K562 (cell line): ENCODE data around the gene SAE1. TPM values are rescaled to one million over a fixed set of nuclear protein-coding genes. Genes with fewer than 3 reads are reported as not detected.

Experiments
- ATF3 ChIP-seq, 2 experiments: fragments of 450-650 bp in 1 of 2; sonication (generic) in 1 of 2; formaldehyde crosslinking in 1 of 2; IDR thresholded peaks in 1 of 2; conservative IDR thresholded peaks in 1 of 2; 2 replicates each; pipeline versions ENCODE4 v1.6.1 to v1.8.1; 2016 to 2023; ENCODE audit warnings: mild to moderate bottlenecking in 2 of 2, moderate library complexity in 2 of 2, inconsistent platforms in 1 of 2, missing genetic modification reagents in 1 of 2
- DACH1 ChIP-seq: fragments of 450-650 bp; IDR thresholded peaks from 2 replicates; pipeline ENCODE4 v1.6.1; 2018; ENCODE audit not compliant: partially characterized antibody
- DIDO1 ChIP-seq: fragments of 450-650 bp; IDR thresholded peaks from 2 replicates; pipeline ENCODE4 v1.6.1; 2016; ENCODE audit warnings: low read depth, missing biosample characterization, missing genetic modification characterization
- FOXJ2 ChIP-seq: fragments of 200-800 bp; sonication (Bioruptor generic); IDR thresholded peaks from 2 replicates; pipeline ENCODE4 v1.6.1; 2016; ENCODE audit warnings: missing genetic modification characterization, missing compliant biosample characterization
- FOXK2 ChIP-seq, 2 experiments: fragments of 450-650 bp; IDR thresholded peaks in 1 of 2; conservative IDR thresholded peaks in 1 of 2; 2 replicates each; pipeline ENCODE4 v1.6.1; 2016; ENCODE audit warnings: low read depth in 2 of 2, mild to moderate bottlenecking in 1 of 2
- FUS ChIP-seq: fragments of 200-400 bp; formaldehyde crosslinking; optimal IDR thresholded peaks from 2 replicates; pipeline ENCODE3; 2017; ENCODE audit warnings: low read depth, low read length
- HDAC8 ChIP-seq: fragments of 450-650 bp; IDR thresholded peaks from 2 replicates; pipeline ENCODE4 v1.6.1; 2016; ENCODE audit warnings: mild to moderate bottlenecking, missing genetic modification characterization, moderate library complexity, missing compliant biosample characterization
- KHSRP ChIP-seq: fragments of 450-650 bp; IDR thresholded peaks from 2 replicates; pipeline ENCODE4 v1.6.1; 2017
- LCOR ChIP-seq: sonication (generic); formaldehyde crosslinking; IDR thresholded peaks from 2 replicates; pipeline ENCODE4 v1.8.0; 2022; ENCODE audit warnings: mild to moderate bottlenecking, missing genetic modification reagents
- MNT ChIP-seq, 2 experiments: fragments of 450-650 bp; conservative IDR thresholded peaks; 2 replicates each; pipeline ENCODE4 v1.6.1; 2017; ENCODE audit warnings: mild to moderate bottlenecking in 2 of 2, moderate library complexity in 2 of 2
- NR2F6 ChIP-seq: fragments of 450-650 bp; formaldehyde crosslinking; IDR thresholded peaks from 2 replicates; pipeline ENCODE4 v1.4.0; 2020; ENCODE audit warnings: mild to moderate bottlenecking
- PHB ChIP-seq: fragments of 250-450 bp; sonication (Bioruptor Pico); IDR thresholded peaks from 2 replicates; pipeline ENCODE4 v1.5.0; 2021
- RERE ChIP-seq: sonication (generic); formaldehyde crosslinking; IDR thresholded peaks from 2 replicates; pipeline ENCODE4 v1.8.0; 2023; ENCODE audit warnings: missing genetic modification reagents, mild to moderate bottlenecking, borderline replicate concordance
- RFX1 ChIP-seq: fragments of 450-650 bp; IDR thresholded peaks from 2 replicates; pipeline ENCODE4 v1.6.1; 2016; ENCODE audit warnings: mild to moderate bottlenecking, moderate library complexity
- THRB ChIP-seq: fragments of 450-650 bp; formaldehyde crosslinking; conservative IDR thresholded peaks from 2 replicates; pipeline ENCODE4 v1.4.0; 2022; ENCODE audit warnings: mild to moderate bottlenecking, missing genetic modification characterization
- ZNF41 ChIP-seq: fragments of 250-450 bp; sonication (Bioruptor Pico); conservative IDR thresholded peaks from 2 replicates; pipeline ENCODE4 v1.4.0; 2020; ENCODE audit warnings: mild to moderate bottlenecking
- ZNF780A ChIP-seq: fragments of 250-450 bp; sonication (Bioruptor Pico); IDR thresholded peaks from 2 replicates; pipeline ENCODE4 v1.5.0; 2021; ENCODE audit warnings: mild to moderate bottlenecking
- ZZZ3 ChIP-seq: fragments of 450-650 bp; IDR thresholded peaks from 2 replicates; pipeline ENCODE4 v1.6.1; 2016; ENCODE audit warnings: antibody characterized with exemption, mild to moderate bottlenecking, moderate library complexity
- polyA plus RNA-seq, 8 experiments: library from polyadenylated mRNA; depleted of rRNA in 4 of 8; stranded (reverse) in 5 of 8; unstranded in 3 of 8; fragments of >200 nt; fragmentation: Nextera tagmentation in 2 of 8; fragmentation: Illumina TruSeq in 1 of 8; extraction: Ambion mirVana in 2 of 8; extraction: Trizol in 1 of 8; gene quantifications; 2 replicates each; pipeline versions ENCODE4 v1.2.1 to v1.2.3, GENCODE V29; 2011 to 2014; ENCODE audit warnings: inconsistent platforms in 1 of 8, missing spikeins in 1 of 8
- total RNA-seq, 7 experiments: library from RNA; depleted of rRNA in 6 of 7; stranded (reverse); fragments of >200 nt in 6 of 7; fragmentation: Illumina TruSeq in 2 of 7; extraction: Trizol in 2 of 7; gene quantifications; 2 replicates each; pipeline versions ENCODE4 v1.2.1 to v1.2.3, GENCODE V29; 2011 to 2021; ENCODE audit warnings: low replicate concordance in 1 of 7

SAE1 gene
- total and polyA plus RNA-seq, 9 of the 15 experiments (the other 6 are each of a cell fraction or from before 2014, with no cell fraction given), result 82.8 to 299 (median 217) TPM

- TF ChIP-seq LCOR (CRISPR knock-in tag), result 0 out of 2 replicates have a peak, but pooled peaks have one; percentile 21
- TF ChIP-seq HDAC8 (tag), result no peak
- TF ChIP-seq ZZZ3, result no peak
- TF ChIP-seq THRB (CRISPR knock-in tag), result peak; percentile 46; the same call in 1 of the 2 replicates
- TF ChIP-seq PHB (CRISPR knock-in tag), result 0 out of 2 replicates have a peak, but pooled peaks have one; percentile 27
- TF ChIP-seq DIDO1 (tag), result no peak
- TF ChIP-seq ATF3 (IDR thresholded peaks at IDR 0.05), result no peak
- TF ChIP-seq ATF3 (CRISPR knock-in tag; conservative IDR thresholded peaks at IDR 0.05), result 0 out of 2 replicates have a peak, but pooled peaks have one; percentile 15
- TF ChIP-seq NR2F6 (CRISPR knock-in tag), result 0 out of 2 replicates have a peak, but pooled peaks have one; percentile 12
- TF ChIP-seq FOXJ2 (tag), result peak; percentile 85
- TF ChIP-seq FUS, result peak; percentile 35
- TF ChIP-seq RERE (CRISPR knock-in tag), result peak; percentile 30; the same call in 1 of the 2 replicates
- no peak for TF ChIP-seq RFX1
- TF ChIP-seq ZNF780A (CRISPR knock-in tag), result 0 out of 2 replicates have a peak, but pooled peaks have one; percentile 42
- TF ChIP-seq ZNF41, result no peak
- TF ChIP-seq FOXK2 (conservative IDR thresholded peaks at IDR 0.05 in 1 of 2, IDR thresholded peaks at IDR 0.05 in 1 of 2; ENCODE audit: low read depth in 2 of 2), result peak; percentile 80 to 91
- TF ChIP-seq DACH1, result peak; percentile 49
- TF ChIP-seq MNT (conservative IDR thresholded peaks at IDR 0.05), result peak; percentile 99
- TF ChIP-seq KHSRP, result no peak
Measured at GRCh38 chr19:47230054-47230920, 99.7 kb downstream of the SAE1 start (continued).
